Astrocyte of the cerebellum (primary cell): ENCODE measurements around the gene WNT9A.

ENCODE experiments used
- DNase-seq: peaks from one replicate; pipeline ENCODE4 v3.0.0-alpha.2; 2011; ENCODE audit warnings: low read depth
- H3K4me3 ChIP-seq: 2 replicates; pipeline ENCODE4 v1.5.1; 2011; ENCODE audit warnings: mild to moderate bottlenecking, low read depth, low read length, moderate library complexity
- in situ Hi-C: cut with HindIII; loops from 2 replicates; pipeline ENCODE4 v1.10.0; 2017; ENCODE audit warnings: low sequenced_read_pairs
- TF ChIP-seq, protein P1 (sequence below): IDR thresholded peaks from 2 replicates; pipeline ENCODE4 v1.5.1; 2012; ENCODE audit warnings: low read length, low read depth, moderate library complexity, mild to moderate bottlenecking; ENCODE audit errors: missing control alignments

WNT9A gene

GRCh38 chr1:227870366-227870765, 77.4 kb downstream of the WNT9A start:
- DNase-seq, result no peak
- in situ Hi-C loops, result no loop called here
- H3K4me3 ChIP-seq, result no peak overlapping the region
- TF ChIP-seq, protein P1, sequence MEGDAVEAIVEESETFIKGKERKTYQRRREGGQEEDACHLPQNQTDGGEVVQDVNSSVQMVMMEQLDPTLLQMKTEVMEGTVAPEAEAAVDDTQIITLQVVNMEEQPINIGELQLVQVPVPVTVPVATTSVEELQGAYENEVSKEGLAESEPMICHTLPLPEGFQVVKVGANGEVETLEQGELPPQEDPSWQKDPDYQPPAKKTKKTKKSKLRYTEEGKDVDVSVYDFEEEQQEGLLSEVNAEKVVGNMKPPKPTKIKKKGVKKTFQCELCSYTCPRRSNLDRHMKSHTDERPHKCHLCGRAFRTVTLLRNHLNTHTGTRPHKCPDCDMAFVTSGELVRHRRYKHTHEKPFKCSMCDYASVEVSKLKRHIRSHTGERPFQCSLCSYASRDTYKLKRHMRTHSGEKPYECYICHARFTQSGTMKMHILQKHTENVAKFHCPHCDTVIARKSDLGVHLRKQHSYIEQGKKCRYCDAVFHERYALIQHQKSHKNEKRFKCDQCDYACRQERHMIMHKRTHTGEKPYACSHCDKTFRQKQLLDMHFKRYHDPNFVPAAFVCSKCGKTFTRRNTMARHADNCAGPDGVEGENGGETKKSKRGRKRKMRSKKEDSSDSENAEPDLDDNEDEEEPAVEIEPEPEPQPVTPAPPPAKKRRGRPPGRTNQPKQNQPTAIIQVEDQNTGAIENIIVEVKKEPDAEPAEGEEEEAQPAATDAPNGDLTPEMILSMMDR, result no peak

GRCh38 chr1:227869851-227870305, 77.9 kb downstream of the WNT9A start:
- peak; percentile 15 for DNase-seq
- in situ Hi-C loops, result no loop called here
- no peak overlapping the region for H3K4me3 ChIP-seq
- TF ChIP-seq, protein P1, result no peak

- H3K4me3 ChIP-seq, result no peak overlapping the region
- TF ChIP-seq, protein P1, result no peak
- in situ Hi-C loops, result no loop called here
- DNase-seq, result no peak
These were observed 78.4 kb downstream of the WNT9A start for GRCh38 chr1:227869279-227869842.
